HG03025 (cell line): Measurements from ENCODE around the gene SPATA3.
"Not testable (repeated sequence)": the region's sequence is repeated elsewhere in the genome, so short reads cannot be mapped to it uniquely, and the experiment has no call there.

Experiments
- ATAC-seq: cut with Tn5 transposase; IDR thresholded peaks from one replicate; pipeline ENCODE4 v1.9.1; 2021; ENCODE audit warnings: mild to moderate bottlenecking, moderate library complexity; ENCODE audit not compliant: unreplicated experiment, low FRiP score

The SPATA3 gene

GRCh38 chr2:230990131-230990898, 5.6 kb upstream of the SPATA3 start:
- no peak for ATAC-seq

DNA sequence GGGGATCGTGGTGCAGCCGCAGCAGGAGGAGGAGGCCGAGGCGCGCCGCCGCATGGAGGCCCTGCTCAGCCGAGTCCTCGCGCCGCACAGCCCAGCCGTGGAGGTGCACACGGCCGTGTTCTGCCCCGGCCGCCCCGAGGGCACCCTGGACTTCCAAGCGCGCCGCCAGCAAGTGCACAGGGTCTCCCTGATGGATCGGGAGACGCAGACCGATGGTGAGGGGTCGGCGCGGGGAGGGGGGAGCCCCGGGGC, 5.1 kb upstream of the SPATA3 start:
- ATAC-seq, result no peak

- no peak for ATAC-seq
Measured at GRCh38 chr2:230991598-230991997, 4.3 kb upstream of the SPATA3 start.

DNA sequence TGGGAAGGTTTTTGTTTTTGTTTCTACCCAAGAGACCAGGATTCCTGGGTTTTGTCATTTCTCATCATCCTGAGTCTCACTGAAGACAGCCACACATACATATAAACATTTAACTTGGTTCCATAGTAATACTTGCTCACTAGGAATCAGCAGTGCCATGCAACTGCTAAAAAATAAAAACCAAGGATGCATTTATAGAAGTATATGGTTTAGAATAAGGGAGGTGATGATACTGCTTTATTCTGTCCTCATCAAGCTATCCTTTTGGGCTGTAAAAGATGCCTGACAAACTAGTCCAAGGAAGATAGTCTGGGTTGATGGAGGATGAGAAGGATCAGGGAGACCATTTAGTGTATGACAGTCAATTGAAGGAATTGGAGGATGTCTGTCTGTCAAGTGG, 740 bp downstream of the SPATA3 start:
- ATAC-seq, result no peak

DNA sequence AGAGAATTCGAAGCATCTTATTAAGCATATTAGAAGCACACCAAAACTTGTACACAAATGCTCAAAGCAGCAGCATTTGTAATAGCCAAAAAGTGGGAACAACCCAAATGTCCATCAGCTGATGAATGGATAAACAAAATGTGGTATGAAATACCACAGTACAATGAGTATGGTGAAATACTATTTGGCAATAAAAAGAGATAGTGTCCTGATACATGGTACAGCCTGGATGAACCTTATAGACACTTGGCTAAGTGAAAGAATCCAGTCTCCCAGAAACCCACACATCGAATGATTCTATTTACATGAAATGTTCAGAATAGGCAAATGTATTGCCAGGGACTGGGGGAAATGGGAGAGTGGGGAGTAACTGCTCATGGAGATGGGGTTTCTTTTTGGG, 3.0 kb downstream of the SPATA3 start:
- no peak for ATAC-seq

GRCh38 chr2:230999477-230999876, 3.6 kb downstream of the SPATA3 start:
- no peak for ATAC-seq

- no peak for ATAC-seq
Measured at GRCh38 chr2:231000211-231000904, 4.4 kb downstream of the SPATA3 start.

GRCh38 chr2:231001036-231001435, 5.1 kb downstream of the SPATA3 start:
- no peak for ATAC-seq

- ATAC-seq, result no peak
Measured at GRCh38 chr2:231001921-231002320, 6.0 kb downstream of the SPATA3 start.

DNA sequence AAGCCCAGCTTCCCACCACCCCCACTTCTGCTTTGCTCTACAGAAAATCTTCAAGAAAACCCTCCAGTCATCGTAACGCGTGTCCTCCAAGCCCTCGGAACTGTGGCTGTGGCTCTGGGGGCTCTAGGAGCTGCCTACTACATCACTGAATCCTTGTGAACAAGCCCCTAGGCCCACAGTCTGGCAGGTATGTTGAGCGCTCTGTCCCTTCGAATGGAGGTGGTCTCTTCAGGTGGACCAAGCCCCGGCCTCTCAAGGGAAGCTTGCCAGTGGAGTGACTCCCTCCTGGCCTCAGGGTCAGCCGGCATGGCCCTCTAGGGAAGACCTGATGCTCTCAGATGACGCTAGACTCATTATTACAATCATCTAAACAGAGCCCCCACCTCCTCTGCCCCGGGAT, 6.7 kb downstream of the SPATA3 start:
- ATAC-seq, result no peak

DNA sequence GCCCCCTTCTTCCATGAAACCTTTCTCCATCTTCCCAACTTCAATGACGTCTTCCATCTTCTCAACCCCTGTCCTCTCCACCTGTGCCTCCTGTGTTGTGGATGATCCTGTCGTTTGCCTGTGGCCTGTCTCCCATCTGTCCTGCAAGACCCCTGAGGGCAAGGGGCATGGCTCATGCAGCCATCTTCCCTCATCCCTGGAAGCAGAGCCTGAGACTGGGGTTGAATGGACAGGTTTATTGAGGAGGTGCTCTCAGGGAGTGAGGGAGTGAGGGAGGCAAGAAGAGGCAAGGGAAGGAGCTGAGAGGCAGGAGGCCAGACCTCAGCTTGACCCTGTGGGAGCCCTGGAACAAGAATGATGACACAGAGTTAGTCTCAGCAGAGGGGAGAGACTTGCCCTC, 7.3 kb downstream of the SPATA3 start:
- ATAC-seq, result no peak

- not testable (repeated sequence) for ATAC-seq
Measured at GRCh38 chr2:231004930-231005329, 9.0 kb downstream of the SPATA3 start.

DNA sequence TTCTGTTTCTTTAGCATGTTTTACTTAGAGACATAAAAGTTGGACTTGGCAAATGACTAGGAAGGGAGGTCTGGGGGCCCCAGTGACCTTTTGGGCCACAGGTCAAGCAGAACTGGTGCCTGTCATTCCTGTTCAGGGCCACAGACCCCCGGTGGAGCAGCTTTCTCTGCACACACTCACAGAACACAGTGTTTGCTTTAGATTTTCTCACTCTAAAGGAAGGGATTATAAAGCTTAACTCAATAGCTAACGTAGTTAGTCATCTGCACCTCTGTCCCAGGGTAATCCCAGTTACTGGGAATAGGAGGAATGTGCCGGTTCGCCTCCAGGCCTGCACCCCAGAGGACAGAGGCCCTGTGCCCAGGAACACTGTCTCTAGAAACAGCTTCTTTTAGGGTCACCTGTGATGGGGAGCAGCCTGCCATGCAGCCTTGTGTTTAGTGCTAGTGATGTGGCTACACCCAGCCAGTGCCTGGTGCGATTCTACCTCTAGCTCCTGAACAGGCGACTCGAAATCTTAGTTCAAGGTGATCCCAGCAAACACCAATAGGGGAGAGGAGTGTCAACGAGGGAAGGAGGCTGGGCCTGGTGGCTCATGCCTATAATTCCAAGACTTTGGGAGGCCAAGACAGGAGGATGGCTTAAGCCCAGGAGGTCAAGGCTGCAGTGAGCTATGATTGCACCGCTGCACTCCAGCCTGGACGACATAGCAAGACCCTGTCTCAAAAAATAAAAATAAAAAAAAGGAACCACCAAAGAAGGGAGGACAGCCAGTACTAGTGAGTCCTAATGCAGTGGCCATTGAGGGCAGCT, 11.6 kb downstream of the SPATA3 start:
- no peak for ATAC-seq

DNA sequence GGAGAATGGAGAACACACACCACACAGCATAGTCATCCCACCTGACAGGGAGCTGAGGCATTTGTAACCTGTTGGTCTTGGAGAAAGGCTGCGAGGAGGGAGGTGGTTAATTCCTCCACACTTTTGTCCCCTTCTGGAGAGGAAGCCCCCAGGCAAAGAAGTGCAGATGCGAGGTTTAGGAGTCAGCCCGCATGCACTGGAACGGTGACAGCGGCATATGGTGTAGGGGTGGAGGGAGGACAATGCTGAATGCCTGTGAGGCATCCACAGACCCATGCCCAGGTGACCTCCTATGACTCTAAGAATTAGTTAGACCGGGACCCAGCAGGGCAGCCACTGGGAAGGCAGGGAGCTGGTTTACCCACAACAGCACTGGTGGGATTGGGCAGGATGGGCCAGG, 12.2 kb downstream of the SPATA3 start:
- no peak for ATAC-seq

DNA sequence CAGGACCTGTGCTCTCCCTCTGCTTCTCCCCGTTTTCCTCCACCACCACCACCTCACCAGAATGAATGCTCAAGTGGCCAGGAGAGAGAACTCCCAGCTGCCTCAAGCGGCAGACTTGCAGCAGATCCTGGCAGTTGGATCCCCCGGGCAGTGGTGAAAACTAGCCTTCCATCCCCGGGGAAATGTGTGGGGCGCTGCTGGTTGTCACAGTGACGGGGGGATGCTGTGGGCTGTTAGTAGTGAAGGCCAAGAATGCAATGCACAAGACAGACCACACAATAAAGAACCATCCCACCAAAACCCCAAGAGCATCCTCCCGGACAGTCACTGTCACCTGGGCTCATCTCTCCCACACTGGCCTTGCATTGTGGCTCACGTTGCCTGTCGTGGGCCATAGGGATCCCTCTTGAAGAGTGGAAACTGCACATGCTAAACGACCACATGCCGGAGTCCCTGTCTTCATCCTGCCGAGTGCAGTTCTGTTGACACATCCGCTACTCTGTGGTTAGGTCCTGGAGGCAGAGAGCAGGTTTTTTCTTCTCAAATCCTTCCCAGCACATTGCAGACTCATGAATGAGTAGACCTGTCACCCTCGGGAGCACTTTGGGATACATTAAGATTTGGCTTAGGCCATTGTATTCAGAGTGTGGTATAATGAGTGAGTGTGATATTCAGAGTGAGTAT, 13.5 kb downstream of the SPATA3 start:
- ATAC-seq, result no peak

DNA sequence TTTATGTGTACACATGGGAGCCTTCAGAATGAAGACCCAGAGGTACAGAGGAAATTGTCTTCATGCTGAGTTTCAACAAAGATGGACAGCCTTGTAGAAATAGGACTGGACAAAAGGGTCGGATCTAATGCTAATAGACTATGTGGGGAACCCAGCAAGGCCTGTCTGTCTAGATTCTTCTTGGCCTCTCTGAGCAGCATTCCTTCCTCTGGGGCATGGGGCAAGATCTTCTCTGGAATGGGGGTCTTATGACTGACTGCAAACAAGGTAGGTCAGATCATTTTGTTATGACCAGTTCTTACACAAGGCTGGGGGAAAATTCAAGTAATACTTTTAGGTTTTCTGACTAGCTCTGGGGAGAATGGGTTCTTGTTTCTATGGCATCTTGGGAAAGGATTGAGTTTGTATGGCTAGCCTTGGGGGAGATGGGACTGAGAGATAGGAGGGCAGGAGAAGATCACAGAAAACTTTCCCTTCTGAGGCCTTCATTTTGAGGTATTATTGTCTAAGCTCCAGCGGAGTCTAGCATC, 14.3 kb downstream of the SPATA3 start:
- no peak for ATAC-seq

GRCh38 chr2:231011526-231011925, 15.6 kb downstream of the SPATA3 start:
- ATAC-seq, result no peak

DNA sequence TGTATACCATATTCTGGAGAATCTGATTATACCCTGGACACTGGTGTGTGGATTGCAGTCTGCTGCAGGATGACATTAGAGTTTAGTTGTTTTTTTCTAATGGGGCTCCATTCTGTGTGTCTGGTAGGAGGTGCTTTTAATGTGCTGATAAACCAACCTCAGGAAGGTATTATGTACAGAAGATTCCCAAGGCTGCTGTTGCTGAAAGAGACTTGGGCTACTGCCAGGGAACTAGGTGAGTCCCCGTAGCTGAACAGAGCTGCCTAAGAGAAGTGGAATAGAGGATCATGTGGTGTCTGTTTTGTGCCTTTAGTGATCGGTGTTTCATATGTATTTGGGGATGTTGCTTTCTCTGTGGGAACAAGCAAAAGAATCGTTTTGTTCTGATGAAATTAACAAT, 16.5 kb downstream of the SPATA3 start:
- ATAC-seq, result no peak

DNA sequence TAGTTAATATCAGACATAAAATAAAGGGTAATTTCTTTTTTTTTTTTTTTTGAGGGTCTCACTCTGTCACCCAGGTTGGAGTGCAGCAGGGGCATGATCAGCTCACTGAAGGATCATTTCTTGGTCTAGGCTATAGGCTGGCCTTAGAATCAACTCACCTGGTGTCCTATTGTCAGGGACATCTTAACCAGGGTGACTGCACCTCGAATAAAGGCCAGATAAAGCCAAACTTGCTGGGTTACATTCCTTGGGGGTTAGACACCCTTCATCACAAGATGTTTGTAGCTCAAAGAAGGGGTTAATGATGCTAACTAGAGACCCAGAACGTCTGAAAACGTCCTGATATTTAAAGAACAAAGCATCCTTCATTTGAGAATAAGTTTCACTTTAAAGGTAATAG, 17.9 kb downstream of the SPATA3 start:
- ATAC-seq, result no peak

GRCh38 chr2:231015478-231015877, 19.6 kb downstream of the SPATA3 start:
- ATAC-seq, result no peak

- ATAC-seq, result no peak
Measured at GRCh38 chr2:231015926-231016325, 20.0 kb downstream of the SPATA3 start.
